ENCODE data around the gene EXOC2. TPM values are rescaled to one million over a fixed set of nuclear protein-coding genes. Genes with fewer than 3 reads are reported as not detected.

EXOC2 gene
- total RNA-seq, 4 donors from 2014 or later = 17.8 to 24.8 (median 21.4) TPM

DNA sequence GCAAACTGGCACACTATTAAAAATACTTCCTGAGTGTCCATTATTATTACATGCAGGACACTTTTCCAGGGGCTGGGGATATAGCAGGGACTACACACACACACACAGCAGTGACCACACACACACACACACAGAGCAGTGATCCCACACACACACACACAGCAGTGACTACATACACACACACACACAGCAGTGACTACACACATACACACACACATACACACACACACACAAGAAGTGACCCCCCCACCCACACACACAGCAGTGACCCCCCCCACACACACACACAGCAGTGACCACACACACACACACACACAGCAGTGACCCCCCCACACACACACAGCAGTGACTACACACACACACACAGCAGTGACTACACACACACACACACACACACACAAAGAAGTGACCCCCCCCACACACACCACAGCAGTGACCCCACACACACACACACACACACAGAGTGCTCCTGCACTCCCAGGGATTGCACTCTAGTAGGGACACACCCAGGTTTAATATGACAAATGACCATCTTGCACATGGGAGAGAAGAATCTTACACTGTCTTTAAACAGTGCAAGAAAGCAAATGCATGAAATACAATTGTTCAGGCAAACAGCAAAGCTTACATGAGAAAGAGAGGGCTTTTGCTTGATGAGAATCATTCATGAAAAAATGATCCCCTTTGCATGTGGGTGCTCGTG, 185.9 kb downstream of the EXOC2 start:
- H3K4me1 ChIP-seq = no peaks in the 10 kb centered on the region
- peaks cover 0 to 21% (median 4%) of the 10 kb centered on the region in 3 donors for H3K36me3 ChIP-seq
- H3K27ac ChIP-seq = no peak overlapping the region
- H3K27me3 ChIP-seq = no peaks in the 10 kb centered on the region
- no peak for TF ChIP-seq POLR2A (IDR thresholded peaks at IDR 0.05)
- TF ChIP-seq, protein P1, sequence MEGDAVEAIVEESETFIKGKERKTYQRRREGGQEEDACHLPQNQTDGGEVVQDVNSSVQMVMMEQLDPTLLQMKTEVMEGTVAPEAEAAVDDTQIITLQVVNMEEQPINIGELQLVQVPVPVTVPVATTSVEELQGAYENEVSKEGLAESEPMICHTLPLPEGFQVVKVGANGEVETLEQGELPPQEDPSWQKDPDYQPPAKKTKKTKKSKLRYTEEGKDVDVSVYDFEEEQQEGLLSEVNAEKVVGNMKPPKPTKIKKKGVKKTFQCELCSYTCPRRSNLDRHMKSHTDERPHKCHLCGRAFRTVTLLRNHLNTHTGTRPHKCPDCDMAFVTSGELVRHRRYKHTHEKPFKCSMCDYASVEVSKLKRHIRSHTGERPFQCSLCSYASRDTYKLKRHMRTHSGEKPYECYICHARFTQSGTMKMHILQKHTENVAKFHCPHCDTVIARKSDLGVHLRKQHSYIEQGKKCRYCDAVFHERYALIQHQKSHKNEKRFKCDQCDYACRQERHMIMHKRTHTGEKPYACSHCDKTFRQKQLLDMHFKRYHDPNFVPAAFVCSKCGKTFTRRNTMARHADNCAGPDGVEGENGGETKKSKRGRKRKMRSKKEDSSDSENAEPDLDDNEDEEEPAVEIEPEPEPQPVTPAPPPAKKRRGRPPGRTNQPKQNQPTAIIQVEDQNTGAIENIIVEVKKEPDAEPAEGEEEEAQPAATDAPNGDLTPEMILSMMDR (IDR thresholded peaks at IDR 0.05) = no peak
- 50 to 55% methylated on average over 1 of the region's 1 CpG for WGBS, 2 donors
- no peak overlapping the region for H3K4me3 ChIP-seq
- intact Hi-C loops (cut with DNase I) = no loop called here
- no peaks in the 10 kb centered on the region for H3K9me3 ChIP-seq
- DNase-seq = no peak

DNA sequence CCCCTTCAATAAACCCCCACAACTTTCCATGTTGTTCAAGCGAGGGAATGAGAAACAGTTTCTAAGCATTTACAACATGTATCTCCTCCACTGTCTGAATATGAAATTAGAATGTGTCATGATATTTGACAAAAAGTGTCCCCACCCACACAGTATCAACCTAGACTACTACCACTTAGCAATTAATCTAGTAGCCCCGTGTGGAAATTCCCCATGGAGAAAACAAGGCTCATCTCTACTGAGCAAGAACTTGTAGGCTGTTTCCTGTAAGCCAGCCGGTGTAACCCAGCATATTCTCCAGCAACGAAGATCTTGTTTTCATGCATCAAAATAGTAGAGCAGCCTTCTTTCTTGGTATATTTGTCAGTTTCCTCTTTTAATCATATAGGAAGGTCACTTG, 186.4 kb downstream of the EXOC2 start:
- no peak overlapping the region for H3K27ac ChIP-seq
- no peaks in the 10 kb centered on the region for H3K9me3 ChIP-seq
- DNase-seq = no peak
- TF ChIP-seq, protein P1 (IDR thresholded peaks at IDR 0.05) = no peak
- no peak for TF ChIP-seq POLR2A (IDR thresholded peaks at IDR 0.05)
- 49 to 68% methylated on average over 4 of the region's 4 CpGs for WGBS, 2 donors
- no peaks in the 10 kb centered on the region for H3K27me3 ChIP-seq
- H3K4me3 ChIP-seq = no peak overlapping the region
- intact Hi-C loops (cut with DNase I) = no loop called here
- peaks cover 0 to 18% (median 4%) of the 10 kb centered on the region in 3 donors for H3K36me3 ChIP-seq
- H3K4me1 ChIP-seq = no peaks in the 10 kb centered on the region

DNA sequence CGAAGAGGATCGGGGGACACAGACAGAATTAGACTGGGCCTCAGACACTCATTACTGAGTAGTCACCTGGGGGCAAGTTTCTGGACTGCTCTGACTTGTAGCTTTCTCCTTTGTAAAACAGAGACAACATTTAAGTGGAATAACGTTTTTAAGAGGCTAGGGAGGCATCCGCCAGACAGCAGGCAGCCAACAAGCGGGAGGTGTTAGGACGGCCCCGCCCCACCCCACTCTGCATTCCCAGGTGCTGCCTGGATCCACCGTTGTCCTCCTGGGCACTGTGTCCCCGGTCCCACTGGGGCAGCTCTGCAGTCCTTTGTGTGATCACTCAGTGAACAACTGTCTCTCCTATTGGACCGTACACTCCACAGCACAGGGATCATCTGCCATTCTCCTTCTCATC, 187.6 kb downstream of the EXOC2 start:
- H3K4me3 ChIP-seq = no peak overlapping the region
- WGBS, 2 donors = 82 to 93% methylated on average over 3 to 5 of the region's 10 CpGs
- DNase-seq = no peak
- TF ChIP-seq, protein P1 (IDR thresholded peaks at IDR 0.05) = no peak
- TF ChIP-seq POLR2A (IDR thresholded peaks at IDR 0.05) = no peak
- H3K36me3 ChIP-seq = peaks cover 0 to 18% (median 4%) of the 10 kb centered on the region in 3 donors
- H3K27me3 ChIP-seq = no peaks in the 10 kb centered on the region
- H3K4me1 ChIP-seq = no peaks in the 10 kb centered on the region
- intact Hi-C loops (cut with DNase I) = no loop called here
- no peak overlapping the region for H3K27ac ChIP-seq
- H3K9me3 ChIP-seq = no peaks in the 10 kb centered on the region

DNA sequence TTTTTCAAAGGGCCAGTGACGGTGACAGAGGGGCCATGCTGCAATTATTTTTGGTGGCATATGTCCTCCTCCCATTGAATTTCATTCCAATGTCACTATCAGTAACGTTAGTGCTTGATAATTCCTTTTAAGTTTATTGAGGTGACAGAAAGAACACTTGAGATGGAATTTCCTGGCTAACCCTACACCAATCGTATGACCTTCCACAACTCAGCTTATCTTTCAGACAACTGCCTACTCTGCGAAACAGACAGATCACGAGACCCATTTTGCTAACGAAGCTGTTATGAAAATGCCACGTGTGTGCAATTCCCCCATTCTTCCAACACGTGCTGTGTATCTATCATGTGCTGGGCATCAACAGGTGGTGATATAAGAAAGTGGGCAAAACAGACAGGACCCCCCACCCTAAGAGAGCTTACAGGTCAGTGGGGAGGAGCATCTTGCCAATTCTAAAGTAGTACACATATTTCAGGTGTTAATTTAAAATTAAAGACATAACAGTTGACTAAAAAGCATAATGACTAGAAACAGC, 188.4 kb downstream of the EXOC2 start:
- no peaks in the 10 kb centered on the region for H3K27me3 ChIP-seq
- WGBS, 2 donors = 87 to 92% methylated on average over 8 of the region's 8 CpGs
- no peak for DNase-seq
- intact Hi-C loops (cut with DNase I) = no loop called here
- H3K4me3 ChIP-seq = no peak overlapping the region
- peaks cover 0 to 18% (median 4%) of the 10 kb centered on the region in 3 donors for H3K36me3 ChIP-seq
- H3K27ac ChIP-seq = no peak overlapping the region
- H3K9me3 ChIP-seq = no peaks in the 10 kb centered on the region
- no peak for TF ChIP-seq POLR2A (IDR thresholded peaks at IDR 0.05)
- TF ChIP-seq, protein P1 (IDR thresholded peaks at IDR 0.05) = no peak
- H3K4me1 ChIP-seq = no peaks in the 10 kb centered on the region

DNA sequence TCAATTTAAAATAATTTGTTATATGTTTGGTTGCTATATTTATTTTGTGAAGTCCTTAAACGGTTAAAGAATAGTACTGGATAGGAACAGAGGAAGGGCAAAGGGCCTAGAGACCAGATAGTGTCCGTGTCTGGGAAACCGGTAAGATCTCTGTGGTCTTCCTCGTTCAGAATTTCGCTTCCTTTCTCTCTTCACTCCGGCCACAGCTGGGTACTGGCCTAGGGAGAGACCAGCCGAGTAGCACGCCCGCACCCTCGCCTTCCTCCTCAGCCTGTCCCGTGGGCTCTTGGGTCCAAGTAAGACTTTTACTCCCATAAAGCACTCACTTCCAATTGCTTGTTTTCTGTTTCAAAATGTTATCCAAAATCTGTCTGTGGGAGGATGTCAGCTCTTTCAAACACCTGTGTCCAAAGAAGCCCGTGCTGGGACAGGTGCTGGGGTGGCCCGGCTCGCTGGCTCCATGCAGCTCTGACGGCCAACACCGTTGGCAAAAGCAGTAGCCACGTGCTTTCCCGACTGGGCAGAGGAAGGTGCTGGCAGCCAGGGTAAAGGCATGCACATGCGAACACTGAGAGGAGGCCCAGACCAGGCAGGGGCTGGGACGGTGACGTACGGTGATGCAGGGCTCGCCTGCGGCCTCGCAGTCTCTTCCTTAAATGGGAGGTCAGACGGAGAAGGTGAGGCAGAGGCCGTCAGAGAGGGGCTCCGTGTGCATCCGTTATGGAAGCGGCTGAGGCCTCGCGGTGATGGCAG, 189.2 kb downstream of the EXOC2 start:
- DNase-seq = no peak
- 88 to 89% methylated on average over 22 to 29 of the region's 32 CpGs for WGBS, 2 donors

More for the DNA sequence above, 189.2 kb downstream of the EXOC2 start:
- Histone ChIP-seq H3K36me3 (peaks cover 0 to 22% (median 4%) of the 10 kb centered on the region in 3 donors), H3K27me3 (no peaks in the 10 kb centered on the region), H3K4me3 (no peak overlapping the region), H3K27ac (no peak overlapping the region), H3K4me1 (no peaks in the 10 kb centered on the region), H3K9me3 (no peaks in the 10 kb centered on the region)
- TF ChIP-seq, protein P1 (IDR thresholded peaks at IDR 0.05) = no peak
- TF ChIP-seq POLR2A (IDR thresholded peaks at IDR 0.05) = no peak
- intact Hi-C loops (cut with DNase I) = no loop called here
